Measurements from ENCODE around the gene SLC22A5. TPM values are rescaled to one million over a fixed set of nuclear protein-coding genes. Genes with fewer than 3 reads are reported as not detected.
A peak's percentile ranks its signal among the peaks of the same experiment; 100 is the strongest.

Gene SLC22A5
- total RNA-seq, 1 donor: 6.5 TPM

DNA sequence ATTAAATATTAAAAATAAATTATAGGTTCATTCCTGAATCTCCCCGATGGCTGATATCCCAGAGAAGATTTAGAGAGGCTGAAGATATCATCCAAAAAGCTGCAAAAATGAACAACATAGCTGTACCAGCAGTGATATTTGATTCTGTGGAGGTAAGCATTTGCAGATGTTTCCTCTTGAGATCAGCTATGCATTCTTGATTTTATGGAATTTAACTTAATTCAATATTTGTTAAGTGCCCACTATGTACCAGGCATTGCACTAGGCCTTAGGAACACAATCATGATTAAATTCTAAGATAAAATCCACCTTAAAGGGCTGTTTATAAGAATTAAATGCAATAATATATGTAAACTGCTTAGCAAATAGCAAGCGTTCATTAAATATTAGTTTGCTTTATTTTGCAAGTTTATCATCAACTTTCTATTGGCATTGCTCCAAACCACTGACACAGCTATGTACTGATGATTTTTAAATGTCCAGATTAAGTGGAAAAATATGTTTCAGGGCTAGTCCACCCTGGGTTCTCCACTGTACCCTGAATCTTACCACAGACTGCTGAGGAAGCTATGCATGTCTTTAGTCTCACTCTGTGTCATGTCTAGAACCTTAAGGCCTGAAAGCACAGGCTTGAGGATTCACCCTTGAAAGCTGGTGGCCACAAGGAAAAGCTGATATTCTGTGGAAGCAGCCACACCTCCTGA is 42.1 kb upstream of the SLC22A5 start:
- TF ChIP-seq, protein P1, sequence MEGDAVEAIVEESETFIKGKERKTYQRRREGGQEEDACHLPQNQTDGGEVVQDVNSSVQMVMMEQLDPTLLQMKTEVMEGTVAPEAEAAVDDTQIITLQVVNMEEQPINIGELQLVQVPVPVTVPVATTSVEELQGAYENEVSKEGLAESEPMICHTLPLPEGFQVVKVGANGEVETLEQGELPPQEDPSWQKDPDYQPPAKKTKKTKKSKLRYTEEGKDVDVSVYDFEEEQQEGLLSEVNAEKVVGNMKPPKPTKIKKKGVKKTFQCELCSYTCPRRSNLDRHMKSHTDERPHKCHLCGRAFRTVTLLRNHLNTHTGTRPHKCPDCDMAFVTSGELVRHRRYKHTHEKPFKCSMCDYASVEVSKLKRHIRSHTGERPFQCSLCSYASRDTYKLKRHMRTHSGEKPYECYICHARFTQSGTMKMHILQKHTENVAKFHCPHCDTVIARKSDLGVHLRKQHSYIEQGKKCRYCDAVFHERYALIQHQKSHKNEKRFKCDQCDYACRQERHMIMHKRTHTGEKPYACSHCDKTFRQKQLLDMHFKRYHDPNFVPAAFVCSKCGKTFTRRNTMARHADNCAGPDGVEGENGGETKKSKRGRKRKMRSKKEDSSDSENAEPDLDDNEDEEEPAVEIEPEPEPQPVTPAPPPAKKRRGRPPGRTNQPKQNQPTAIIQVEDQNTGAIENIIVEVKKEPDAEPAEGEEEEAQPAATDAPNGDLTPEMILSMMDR (IDR thresholded peaks at IDR 0.05; ENCODE audit: insufficient read depth, low read length): no peak
- H3K4me3 ChIP-seq (ENCODE audit: low read depth, low read length): no peak overlapping the region
- DNase-seq (ENCODE audit: low read depth): peak; percentile 60

DNA sequence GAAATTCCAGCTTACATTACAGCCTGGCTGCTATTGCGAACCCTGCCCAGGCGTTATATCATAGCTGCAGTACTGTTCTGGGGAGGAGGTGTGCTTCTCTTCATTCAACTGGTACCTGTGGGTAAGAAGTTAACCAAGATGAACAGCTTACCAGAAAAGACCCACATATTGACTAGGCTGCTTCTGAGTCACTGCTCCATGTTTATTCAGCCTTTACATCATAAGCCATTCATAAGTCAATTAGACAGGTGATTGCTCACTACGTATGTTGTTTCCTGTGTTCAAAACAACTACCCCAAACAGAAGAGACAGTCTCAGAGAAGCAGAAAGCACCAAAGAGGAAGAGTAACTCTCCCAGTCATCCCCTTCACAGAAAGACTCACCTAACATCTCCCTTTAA is 34.7 kb upstream of the SLC22A5 start:
- H3K4me3 ChIP-seq (ENCODE audit: low read depth, low read length): no peak overlapping the region
- no peak for DNase-seq (ENCODE audit: low read depth)
- TF ChIP-seq, protein P1 (IDR thresholded peaks at IDR 0.05; ENCODE audit: insufficient read depth, low read length): no peak

DNA sequence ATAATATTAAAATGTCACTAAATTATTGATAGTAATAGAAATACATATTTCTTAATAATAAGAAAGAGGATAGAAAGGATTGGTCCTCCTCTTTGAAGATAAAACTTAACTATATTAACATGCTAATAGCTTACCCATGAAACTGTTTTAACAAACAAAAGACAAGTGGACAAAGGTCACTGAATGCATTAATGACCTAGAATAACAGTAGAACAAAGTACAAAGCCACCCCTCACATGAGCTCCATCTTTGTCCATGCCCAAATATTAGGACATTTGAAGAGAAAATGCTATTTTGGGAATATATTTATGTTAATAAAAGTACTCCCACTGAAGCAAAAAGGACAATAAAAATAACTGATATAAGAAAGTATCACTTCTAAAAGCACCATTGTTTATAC is 34.1 kb upstream of the SLC22A5 start:
- H3K4me3 ChIP-seq (ENCODE audit: low read depth, low read length): no peak overlapping the region
- no peak for DNase-seq (ENCODE audit: low read depth)
- TF ChIP-seq, protein P1 (IDR thresholded peaks at IDR 0.05; ENCODE audit: insufficient read depth, low read length): no peak

DNA sequence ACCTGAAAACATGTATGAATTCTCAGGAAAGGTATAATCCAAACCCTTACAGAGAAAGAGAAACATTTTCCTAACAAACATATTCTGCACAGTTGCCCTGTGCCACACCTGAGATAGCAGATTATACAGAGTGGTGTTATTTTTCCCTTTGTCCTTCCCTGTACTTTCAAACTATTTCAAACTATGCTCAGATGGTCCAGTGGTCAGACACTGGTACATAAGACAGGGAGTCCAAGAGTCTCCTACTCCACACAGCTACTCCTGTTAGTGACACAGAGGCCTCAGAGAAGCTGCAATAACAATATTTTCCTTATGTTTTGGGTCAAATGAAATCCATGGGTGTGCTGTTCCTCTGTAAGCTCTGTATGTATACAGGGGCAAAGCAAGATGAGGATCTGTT is 30.0 kb upstream of the SLC22A5 start:
- H3K4me3 ChIP-seq (ENCODE audit: low read depth, low read length): no peak overlapping the region
- TF ChIP-seq, protein P1 (IDR thresholded peaks at IDR 0.05; ENCODE audit: insufficient read depth, low read length): no peak
- DNase-seq (ENCODE audit: low read depth): no peak

DNA sequence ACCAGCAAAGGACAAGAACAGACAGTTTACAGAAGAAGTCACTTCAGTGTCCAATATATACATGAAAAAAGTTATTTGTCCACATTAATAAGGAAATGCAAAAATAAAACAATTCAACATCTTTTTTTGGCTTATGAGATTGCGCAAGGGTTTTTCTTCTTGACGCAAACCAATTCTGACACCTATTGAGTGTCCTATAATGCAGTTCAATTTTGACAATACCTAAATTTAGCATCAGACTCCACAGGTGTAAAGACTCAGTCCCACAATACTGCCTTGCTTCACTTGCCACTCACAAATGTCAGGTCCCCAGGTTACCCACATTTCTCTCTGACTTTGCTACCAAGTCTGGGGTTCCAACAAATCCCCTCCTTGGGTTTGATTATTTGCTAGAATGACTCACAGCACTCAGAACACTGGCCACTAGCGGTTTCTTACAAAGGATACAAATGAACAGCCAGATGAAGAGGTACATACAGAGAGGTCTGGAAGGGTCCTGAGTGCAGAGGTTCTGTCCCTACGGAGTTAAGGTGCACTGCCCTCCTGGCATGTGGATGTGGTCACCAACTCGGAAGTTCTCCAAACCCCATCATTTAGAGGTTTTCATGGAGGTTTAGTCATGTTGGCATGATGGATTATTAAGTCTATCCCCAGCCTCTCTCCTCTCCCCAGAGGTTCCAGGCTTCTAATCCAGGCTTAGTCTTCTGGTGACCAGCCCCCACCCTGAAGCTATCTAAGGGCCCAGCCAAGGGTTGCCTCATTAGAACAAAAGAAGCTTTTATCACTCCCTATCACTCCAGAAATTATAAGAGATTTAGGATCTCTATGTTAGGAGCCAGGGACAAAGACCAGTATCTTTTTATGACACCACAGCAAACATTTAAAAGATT is 27.0 kb upstream of the SLC22A5 start:
- no peak for DNase-seq (ENCODE audit: low read depth)
- H3K4me3 ChIP-seq (ENCODE audit: low read depth, low read length): no peak overlapping the region
- TF ChIP-seq, protein P1 (IDR thresholded peaks at IDR 0.05; ENCODE audit: insufficient read depth, low read length): no peak

DNA sequence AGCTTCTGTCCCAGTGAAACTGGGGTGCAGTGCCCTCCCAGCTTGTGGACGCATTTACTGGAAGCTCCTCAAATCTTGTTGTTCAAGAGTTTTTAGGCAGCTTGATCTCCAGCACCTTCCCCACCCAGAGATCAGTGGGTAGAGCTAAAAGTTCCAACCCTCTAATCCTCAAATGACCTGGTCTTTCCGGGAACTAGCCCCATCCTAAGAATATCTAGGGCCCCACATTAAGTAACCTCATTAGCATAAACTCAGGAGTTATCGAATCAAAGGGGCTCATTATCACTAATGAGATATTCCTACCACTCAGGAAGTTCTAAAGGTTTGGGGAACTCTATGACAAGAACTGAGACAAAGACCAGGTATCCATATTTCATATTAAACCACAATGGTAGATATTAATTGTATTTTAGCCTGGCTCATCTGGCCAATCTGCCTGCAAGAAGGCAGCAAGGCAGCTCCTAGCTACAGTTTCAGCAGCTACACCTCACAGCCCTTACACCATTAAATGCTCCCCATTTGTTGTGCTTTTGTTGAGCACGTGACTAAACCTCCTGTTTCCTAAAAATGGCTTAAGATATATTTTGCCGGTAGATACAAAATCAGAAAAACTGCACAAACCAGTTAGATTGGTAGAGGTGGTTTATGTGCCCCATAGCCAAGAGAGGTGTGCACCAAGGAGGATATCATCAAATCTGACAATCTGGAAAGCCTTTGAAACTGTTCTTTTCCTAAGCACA is 24.6 kb upstream of the SLC22A5 start:
- TF ChIP-seq, protein P1 (IDR thresholded peaks at IDR 0.05; ENCODE audit: insufficient read depth, low read length): no peak
- no peak overlapping the region for H3K4me3 ChIP-seq (ENCODE audit: low read depth, low read length)
- no peak for DNase-seq (ENCODE audit: low read depth)

Measured in fibroblast of the aortic adventitia (primary cell).